Stimulated activated CD4-positive, alpha-beta T cell treated with anti-CD3 and anti-CD28 coated beads, Interleukin-1b, Interleukin-23, amount 100 ng/mL, for 4 hours (primary cell): ENCODE data around the gene PPP1R1C.
"Not testable (repeated sequence)": the region's sequence is repeated elsewhere in the genome, so short reads cannot be mapped to it uniquely, and the experiment has no call there.

Experiments used
- DNase-seq, 2 donors: peaks; one replicate each; pipeline ENCODE4 v3.0.0-alpha.2; 2020; ENCODE audit warnings: low read depth in 2 of 2

PPP1R1C gene

GRCh38 chr2:181985632-181986205, at the start of gene PPP1R1C:
Gene PPP1R1C, plus strand, starts transcription at chr2:181985853. Its CDS starts 258 bp downstream, at chr2:181986111.
- no peak for DNase-seq

- DNase-seq, result no peak
Observed at GRCh38 chr2:181937473-181937872, 48.2 kb upstream of the PPP1R1C start.

- no peak for DNase-seq
Observed at GRCh38 chr2:181943411-181944124, 42.1 kb upstream of the PPP1R1C start.

- no peak for DNase-seq
Observed at GRCh38 chr2:181944164-181944913, 41.3 kb upstream of the PPP1R1C start.

GRCh38 chr2:181944914-181945291, 40.8 kb upstream of the PPP1R1C start:
- no peak for DNase-seq

- DNase-seq, result no peak
Observed at GRCh38 chr2:181946444-181947127, 39.1 kb upstream of the PPP1R1C start.

- DNase-seq, result no peak
Observed at GRCh38 chr2:181947273-181947672, 38.4 kb upstream of the PPP1R1C start.

- DNase-seq, result no peak
Observed at GRCh38 chr2:181948227-181948626, 37.4 kb upstream of the PPP1R1C start.

- no peak for DNase-seq
Observed at GRCh38 chr2:181949047-181949446, 36.6 kb upstream of the PPP1R1C start.

GRCh38 chr2:181952404-181953226, 33.0 kb upstream of the PPP1R1C start:
- DNase-seq, result no peak

- peak; percentile 37 to 40 for DNase-seq
Observed at GRCh38 chr2:181953881-181954537, 31.6 kb upstream of the PPP1R1C start.

GRCh38 chr2:181954538-181954883, 31.1 kb upstream of the PPP1R1C start:
- no peak for DNase-seq

- DNase-seq, result no peak
Observed at GRCh38 chr2:181955010-181955409, 30.6 kb upstream of the PPP1R1C start.

- not testable (repeated sequence) for DNase-seq
Observed at GRCh38 chr2:181955866-181956265, 29.8 kb upstream of the PPP1R1C start.

- no peak for DNase-seq
Observed at GRCh38 chr2:181957668-181958067, 28.0 kb upstream of the PPP1R1C start.

- DNase-seq, result no peak
Observed at GRCh38 chr2:181958726-181959125, 26.9 kb upstream of the PPP1R1C start.

GRCh38 chr2:181959508-181959907, 26.1 kb upstream of the PPP1R1C start:
- no peak for DNase-seq

GRCh38 chr2:181961167-181961566, 24.5 kb upstream of the PPP1R1C start:
- not testable (repeated sequence) for DNase-seq

GRCh38 chr2:181962142-181962541, 23.5 kb upstream of the PPP1R1C start:
- DNase-seq, result no peak

- no peak for DNase-seq
Observed at GRCh38 chr2:181970160-181970794, 15.4 kb upstream of the PPP1R1C start.
